ENCODE data around the gene PLK1.

PLK1 gene

DNA sequence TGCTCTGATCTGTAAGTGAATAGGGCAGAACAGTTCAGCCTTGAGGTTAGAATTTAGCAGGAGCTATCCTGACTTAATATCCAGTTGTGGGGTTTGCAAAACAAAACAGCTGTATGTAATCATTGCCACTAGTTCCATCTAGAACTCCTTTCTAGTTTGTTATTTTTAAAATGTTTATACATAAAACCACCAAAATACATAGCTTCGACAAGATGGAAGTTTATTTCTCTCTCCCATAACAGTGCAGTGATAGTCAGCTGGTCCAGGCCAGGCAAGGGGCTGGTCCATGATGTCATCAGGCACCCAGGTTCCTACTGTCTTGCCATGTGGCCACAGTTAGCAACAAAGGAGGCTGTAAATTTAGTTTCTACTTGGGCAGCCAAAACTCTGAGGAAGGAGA is 10.5 kb upstream of the PLK1 start:
- no peak overlapping the region for H3K4me3 ChIP-seq (ENCODE audit: low read length)
- TF ChIP-seq, protein P1, sequence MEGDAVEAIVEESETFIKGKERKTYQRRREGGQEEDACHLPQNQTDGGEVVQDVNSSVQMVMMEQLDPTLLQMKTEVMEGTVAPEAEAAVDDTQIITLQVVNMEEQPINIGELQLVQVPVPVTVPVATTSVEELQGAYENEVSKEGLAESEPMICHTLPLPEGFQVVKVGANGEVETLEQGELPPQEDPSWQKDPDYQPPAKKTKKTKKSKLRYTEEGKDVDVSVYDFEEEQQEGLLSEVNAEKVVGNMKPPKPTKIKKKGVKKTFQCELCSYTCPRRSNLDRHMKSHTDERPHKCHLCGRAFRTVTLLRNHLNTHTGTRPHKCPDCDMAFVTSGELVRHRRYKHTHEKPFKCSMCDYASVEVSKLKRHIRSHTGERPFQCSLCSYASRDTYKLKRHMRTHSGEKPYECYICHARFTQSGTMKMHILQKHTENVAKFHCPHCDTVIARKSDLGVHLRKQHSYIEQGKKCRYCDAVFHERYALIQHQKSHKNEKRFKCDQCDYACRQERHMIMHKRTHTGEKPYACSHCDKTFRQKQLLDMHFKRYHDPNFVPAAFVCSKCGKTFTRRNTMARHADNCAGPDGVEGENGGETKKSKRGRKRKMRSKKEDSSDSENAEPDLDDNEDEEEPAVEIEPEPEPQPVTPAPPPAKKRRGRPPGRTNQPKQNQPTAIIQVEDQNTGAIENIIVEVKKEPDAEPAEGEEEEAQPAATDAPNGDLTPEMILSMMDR (conservative IDR thresholded peaks at IDR 0.05; ENCODE audit: low read length) = no peak
- no peak for DNase-seq (ENCODE audit: low read depth)

DNA sequence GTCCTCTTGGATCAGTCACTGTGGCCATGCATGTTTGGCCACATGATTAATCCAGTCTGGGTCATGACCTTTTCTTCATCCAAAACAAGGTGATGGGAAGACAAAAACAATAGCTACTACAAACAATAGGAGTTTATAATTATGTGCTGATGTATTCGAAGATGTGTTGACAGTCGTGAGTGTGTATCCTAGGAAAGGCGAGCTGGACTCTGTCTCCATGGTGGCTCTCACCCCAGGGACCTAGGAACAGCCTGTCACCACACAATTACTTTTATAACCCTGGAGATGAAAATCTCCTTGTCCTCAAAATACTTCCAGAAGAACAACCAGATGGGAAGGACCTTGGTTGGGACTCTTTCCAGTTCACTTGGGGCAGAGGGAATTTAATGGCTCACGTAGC is 9.8 kb upstream of the PLK1 start:
- H3K4me3 ChIP-seq (ENCODE audit: low read length) = no peak overlapping the region
- TF ChIP-seq, protein P1 (conservative IDR thresholded peaks at IDR 0.05; ENCODE audit: low read length) = no peak
- DNase-seq (ENCODE audit: low read depth) = no peak

DNA sequence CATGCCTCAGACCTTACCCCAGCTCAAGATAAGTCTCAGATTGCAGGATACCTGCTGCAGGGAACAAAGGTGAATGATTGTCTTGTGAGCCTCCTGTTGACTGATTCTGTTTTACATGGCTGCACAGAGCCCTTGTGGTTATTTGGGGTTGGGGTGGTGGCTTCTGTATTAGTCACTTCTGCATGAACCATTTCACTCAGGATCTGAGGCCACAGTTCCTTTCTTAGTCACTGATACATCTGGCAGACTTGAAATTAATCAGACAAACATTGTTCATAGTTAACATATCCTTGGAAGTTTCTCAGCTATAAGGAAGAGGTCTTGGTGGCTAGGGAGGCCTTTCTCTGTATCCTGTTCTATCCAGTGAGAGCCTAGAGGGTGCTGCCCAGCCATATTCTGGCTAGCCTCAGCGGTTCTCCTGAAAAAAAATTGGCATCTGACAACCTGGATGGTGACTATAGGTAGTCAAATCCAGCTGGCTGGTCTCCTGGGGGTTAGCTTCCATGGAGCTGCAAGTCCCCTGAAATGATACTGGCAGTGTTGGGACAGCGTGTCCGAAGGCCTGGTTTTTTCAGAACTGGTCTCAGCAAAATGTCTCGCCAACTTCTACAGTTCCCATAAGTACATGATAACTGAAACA is 8.4 kb upstream of the PLK1 start:
- TF ChIP-seq, protein P1 (conservative IDR thresholded peaks at IDR 0.05; ENCODE audit: low read length) = peak; percentile 10; the same call in 1 of the 2 replicates
- peak; percentile 86 for DNase-seq (ENCODE audit: low read depth)

DNA sequence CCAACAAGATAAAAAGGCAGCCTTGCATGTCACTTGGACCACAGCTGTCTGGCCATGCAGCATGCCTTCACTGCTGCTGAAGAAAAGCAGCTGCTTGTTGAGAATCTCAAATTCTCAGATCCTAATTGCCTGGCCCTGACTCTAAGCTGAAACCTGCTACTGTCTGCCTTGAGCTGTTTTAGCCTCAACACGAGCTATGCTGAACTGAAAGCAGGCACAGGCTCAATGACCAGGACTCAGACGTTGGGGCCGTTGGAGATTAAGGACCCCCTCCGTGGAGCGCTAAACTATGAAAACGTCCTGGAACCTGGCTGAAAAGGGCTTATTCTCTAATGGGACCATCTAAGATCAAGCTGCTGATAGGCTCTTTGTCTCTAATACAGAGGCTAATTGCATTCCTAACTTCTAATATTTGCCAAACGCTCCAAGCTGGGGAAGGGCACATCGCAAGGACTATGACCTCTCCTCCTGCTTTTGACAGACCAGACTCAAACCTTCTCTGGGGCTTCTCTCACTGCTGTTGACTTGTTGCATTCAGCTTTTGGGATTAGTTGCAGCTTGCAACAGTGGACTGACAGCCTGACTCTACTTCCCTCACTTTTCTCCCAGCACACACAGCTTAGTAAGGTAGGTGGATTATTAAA is 4.6 kb upstream of the PLK1 start:
- no peak for DNase-seq (ENCODE audit: low read depth)
- no peak overlapping the region for H3K4me3 ChIP-seq (ENCODE audit: low read length)
- TF ChIP-seq, protein P1 (conservative IDR thresholded peaks at IDR 0.05; ENCODE audit: low read length) = no peak

More for the DNA sequence above, 8.4 kb upstream of the PLK1 start:
- no peak overlapping the region for H3K4me3 ChIP-seq (ENCODE audit: low read length)

DNA sequence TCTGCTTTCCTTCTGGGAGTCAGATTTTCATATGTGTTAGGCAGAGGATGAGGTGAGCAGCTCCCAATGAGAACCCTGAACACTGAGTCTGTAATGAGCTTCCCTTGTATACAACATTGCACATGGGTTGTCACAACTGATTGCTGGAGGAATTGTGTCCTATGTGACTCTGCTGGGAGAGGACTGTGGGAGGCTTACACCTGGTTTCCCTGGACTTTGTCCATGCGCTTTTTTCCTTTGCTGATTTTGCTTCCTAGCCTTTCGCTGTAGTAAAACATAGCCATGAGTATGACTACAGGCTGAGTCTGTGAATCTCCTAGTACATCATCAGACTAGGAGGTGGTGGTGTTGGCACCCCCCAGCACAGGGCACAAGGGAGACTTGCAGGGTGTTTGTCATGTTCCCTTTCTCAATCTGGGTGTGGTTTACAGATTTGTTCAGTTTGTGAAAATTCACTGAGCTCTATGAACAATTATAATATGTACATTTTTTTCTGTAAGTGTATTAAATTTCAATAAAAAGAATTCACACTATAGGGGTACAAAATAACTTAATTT is 1.7 kb upstream of the PLK1 start:
- no peak overlapping the region for H3K4me3 ChIP-seq (ENCODE audit: low read length)
- no peak for DNase-seq (ENCODE audit: low read depth)
- TF ChIP-seq, protein P1 (conservative IDR thresholded peaks at IDR 0.05; ENCODE audit: low read length) = no peak

DNA sequence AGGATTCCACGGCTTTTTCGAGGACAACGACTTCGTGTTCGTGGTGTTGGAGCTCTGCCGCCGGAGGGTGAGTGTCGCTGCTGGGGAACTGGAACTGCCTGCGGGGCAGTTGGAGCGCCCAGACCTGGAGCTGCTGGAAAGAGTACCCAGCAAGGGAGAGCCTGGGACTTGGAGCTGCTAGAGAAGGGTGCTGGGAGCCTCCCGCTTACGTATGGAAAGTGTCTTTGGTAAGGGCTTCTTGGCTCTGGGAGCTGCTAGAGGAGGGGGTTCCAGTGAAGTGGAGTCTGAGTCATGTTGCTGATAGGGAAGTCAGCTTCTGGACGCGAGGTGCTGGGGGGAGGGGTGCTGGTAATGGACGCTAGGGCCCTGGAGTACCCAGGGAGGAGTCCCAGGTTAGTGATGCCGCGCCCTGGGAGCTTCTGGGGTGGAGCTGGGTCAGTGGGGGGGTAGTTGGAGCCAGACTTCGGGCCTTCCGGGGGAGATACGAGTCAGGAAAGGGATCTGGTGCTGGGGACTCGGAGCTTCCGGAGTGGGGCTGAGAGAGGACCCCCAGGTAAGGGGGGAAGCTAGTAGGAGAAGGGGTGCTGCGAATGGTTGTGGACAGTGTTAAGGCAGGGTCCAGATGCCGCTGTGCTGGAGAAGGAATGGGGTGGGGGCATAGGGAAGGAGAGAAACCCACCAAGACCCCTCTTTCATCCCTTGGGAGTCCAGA is 741 bp downstream of the PLK1 start:
- H3K4me3 ChIP-seq (ENCODE audit: low read length) = peak overlapping the region; percentile 75
- no peak for DNase-seq (ENCODE audit: low read depth)
- TF ChIP-seq, protein P1 (conservative IDR thresholded peaks at IDR 0.05; ENCODE audit: low read length) = no peak
